Mesothelial cell of epicardium (in vitro differentiated cells): ENCODE data around the gene CES3. TPM values are rescaled to one million over a fixed set of nuclear protein-coding genes. Genes with fewer than 3 reads are reported as not detected.

Experiments used
- DNase-seq, 2 experiments: peaks; one replicate each; pipeline ENCODE4 v3.0.0; 2021; ENCODE audit warnings: low spot score in 2 of 2; ENCODE audit not compliant: unreplicated experiment in 2 of 2
- H3K27ac Mint-ChIP-seq: 2 replicates; pipeline ENCODE4 v1.8.0; 2021; ENCODE audit warnings: mixed read lengths
- H3K27me3 Mint-ChIP-seq: 2 replicates; pipeline ENCODE4 v1.8.0; 2021; ENCODE audit warnings: low read depth, mixed read lengths
- H3K36me3 Mint-ChIP-seq: 2 replicates; pipeline ENCODE4 v1.8.0; 2021; ENCODE audit warnings: mixed read lengths
- H3K4me1 Mint-ChIP-seq: 2 replicates; pipeline ENCODE4 v1.8.0; 2021; ENCODE audit warnings: mixed read lengths
- H3K4me3 Mint-ChIP-seq: 2 replicates; pipeline ENCODE4 v1.8.0; 2021; ENCODE audit warnings: mild to moderate bottlenecking, moderate library complexity, mixed read lengths
- H3K9me3 Mint-ChIP-seq: 2 replicates; pipeline ENCODE4 v1.8.0; 2021; ENCODE audit warnings: mixed read lengths
- total RNA-seq: library from RNA; stranded (reverse); gene quantifications from 3 replicates; pipeline ENCODE4 v1.2.1, GENCODE V29; 2021
- TF ChIP-seq, protein P1 (sequence below): fragments of 200-600 bp; sonication (generic); IDR thresholded peaks from one replicate; pipeline ENCODE4 v1.5.0; 2021; ENCODE audit warnings: antibody characterized with exemption; ENCODE audit not compliant: unreplicated experiment

Gene CES3
- total RNA-seq, 1 donor from 2014 or later = 5.1 TPM

DNA sequence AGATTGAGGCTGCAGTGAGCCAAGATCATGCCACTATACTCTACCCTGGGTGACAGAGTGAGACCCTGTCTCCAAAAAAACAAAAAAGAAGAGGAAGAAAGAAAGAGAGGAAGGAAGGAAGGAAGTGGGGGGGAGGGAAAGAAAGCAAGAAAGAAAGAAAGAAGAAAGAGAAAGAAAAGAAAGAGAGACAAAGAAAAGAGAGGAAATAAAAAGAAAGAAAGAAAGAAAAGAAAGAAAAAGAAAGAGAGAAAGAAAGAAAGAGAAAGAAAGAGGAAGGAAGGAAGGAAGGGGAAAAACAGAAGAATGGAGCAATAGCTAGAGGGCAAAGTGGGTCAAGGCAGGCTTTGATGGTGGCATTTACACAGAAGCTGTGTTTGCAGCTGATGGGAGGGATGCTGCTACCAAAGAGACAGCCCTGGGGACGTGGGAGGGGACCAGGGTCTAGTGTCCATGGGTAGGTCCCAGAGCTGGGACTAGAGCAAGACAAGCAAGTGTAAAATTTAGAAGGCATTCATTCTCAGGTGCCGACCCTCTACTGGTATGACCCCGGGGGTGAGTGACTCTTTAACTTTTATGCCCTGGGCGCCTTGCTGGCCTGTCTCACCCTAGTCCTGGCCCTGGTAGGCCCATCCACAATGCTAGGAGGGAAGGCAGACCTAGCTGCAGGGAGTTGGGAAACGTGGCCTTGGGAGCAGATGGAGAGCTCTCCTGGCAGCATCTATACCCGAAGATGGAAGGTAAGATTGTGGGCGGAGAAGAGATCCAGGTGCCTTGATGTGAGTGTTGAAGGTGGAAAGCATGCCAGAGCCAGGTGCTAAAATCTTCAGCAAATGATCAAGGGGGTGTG lies 2.0 kb upstream of the CES3 start:
- Mint-ChIP-seq H3K27me3 (peaks cover 17% of the 10 kb centered on the region), H3K36me3 (no peaks in the 10 kb centered on the region), H3K4me3 (no peak overlapping the region), H3K27ac (no peak overlapping the region), H3K9me3 (no peaks in the 10 kb centered on the region), H3K4me1 (peaks cover 16% of the 10 kb centered on the region)
- no peak for DNase-seq
- TF ChIP-seq, protein P1, sequence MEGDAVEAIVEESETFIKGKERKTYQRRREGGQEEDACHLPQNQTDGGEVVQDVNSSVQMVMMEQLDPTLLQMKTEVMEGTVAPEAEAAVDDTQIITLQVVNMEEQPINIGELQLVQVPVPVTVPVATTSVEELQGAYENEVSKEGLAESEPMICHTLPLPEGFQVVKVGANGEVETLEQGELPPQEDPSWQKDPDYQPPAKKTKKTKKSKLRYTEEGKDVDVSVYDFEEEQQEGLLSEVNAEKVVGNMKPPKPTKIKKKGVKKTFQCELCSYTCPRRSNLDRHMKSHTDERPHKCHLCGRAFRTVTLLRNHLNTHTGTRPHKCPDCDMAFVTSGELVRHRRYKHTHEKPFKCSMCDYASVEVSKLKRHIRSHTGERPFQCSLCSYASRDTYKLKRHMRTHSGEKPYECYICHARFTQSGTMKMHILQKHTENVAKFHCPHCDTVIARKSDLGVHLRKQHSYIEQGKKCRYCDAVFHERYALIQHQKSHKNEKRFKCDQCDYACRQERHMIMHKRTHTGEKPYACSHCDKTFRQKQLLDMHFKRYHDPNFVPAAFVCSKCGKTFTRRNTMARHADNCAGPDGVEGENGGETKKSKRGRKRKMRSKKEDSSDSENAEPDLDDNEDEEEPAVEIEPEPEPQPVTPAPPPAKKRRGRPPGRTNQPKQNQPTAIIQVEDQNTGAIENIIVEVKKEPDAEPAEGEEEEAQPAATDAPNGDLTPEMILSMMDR = no peak

DNA sequence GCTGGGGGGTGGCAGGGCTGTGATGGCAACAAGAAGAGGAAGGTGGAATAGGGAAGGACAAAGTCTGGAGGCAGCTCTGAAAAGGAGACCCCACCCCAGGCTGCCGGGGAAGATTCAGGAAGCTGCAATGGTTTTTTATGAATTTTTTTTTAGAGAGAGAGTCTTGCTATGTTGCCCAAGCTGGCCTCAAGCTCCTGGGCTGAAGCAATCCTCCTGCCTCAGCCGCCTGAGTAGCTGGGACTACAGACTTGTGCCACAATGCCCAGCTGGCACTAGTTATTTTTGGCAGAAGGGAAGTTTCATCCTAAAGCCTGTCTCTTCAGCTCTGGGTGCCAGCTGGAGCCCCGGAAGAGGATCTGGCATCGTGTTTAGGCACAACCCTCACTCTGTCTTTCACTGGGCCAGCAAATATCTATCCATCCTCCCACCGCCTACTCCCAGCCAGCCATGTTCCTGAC lies 1.3 kb upstream of the CES3 start:
- H3K27ac Mint-ChIP-seq = no peak overlapping the region
- H3K9me3 Mint-ChIP-seq = no peaks in the 10 kb centered on the region
- H3K4me1 Mint-ChIP-seq = peaks cover 16% of the 10 kb centered on the region
- DNase-seq = no peak
- TF ChIP-seq, protein P1 = no peak
- peaks cover 21% of the 10 kb centered on the region for H3K27me3 Mint-ChIP-seq
- no peaks in the 10 kb centered on the region for H3K36me3 Mint-ChIP-seq
- H3K4me3 Mint-ChIP-seq = no peak overlapping the region

DNA sequence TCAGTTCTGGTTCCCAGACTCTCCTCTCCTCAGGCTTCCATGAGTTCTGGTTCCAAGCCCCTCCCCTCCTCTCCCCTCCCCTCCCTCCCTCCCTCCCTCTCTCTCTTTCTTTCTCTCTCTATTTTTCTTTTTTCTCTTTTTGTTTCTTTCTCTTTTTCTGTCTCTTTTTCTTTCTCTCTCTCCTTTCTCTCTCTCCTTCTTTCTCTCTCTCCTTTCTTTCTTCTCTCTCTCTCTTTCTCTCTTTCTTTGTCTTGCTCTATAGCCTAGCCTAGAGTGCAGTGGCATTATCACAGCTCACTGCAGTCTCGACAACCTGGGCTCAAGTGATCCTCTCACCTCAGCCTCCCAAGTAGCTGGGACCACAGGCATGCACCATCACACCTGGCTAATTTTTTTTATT lies 796 bp upstream of the CES3 start:
- peaks cover 13% of the 10 kb centered on the region for H3K4me1 Mint-ChIP-seq
- no peaks in the 10 kb centered on the region for H3K9me3 Mint-ChIP-seq
- no peak for DNase-seq
- H3K36me3 Mint-ChIP-seq = no peaks in the 10 kb centered on the region
- no peak overlapping the region for H3K27ac Mint-ChIP-seq
- peaks cover 24% of the 10 kb centered on the region for H3K27me3 Mint-ChIP-seq
- TF ChIP-seq, protein P1 = no peak
- H3K4me3 Mint-ChIP-seq = no peak overlapping the region

DNA sequence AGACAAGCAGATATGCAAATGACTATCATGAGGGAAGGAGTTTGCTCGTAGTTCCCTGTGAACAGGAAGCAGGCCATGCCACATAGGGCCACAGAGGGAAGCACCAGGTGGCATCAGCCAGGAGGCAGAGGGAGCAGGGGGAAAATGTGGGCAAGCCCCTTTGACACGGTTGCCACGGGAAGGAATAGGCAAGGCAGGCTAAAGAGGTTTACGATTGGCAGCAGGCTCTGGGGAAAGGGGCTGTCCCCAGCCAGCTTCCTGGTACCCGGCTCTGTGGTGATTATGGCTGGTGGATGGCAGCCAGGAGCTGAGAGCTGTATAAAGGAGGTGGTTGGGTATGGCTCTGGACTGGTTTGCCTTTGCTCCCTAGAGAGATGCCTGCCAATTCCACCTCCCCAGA lies 848 bp downstream of the CES3 start:
- no peak for DNase-seq
- Mint-ChIP-seq H3K27ac (no peak overlapping the region), H3K36me3 (no peaks in the 10 kb centered on the region), H3K4me1 (peaks cover 2% of the 10 kb centered on the region), H3K9me3 (no peaks in the 10 kb centered on the region), H3K4me3 (no peak overlapping the region), H3K27me3 (peaks cover 33% of the 10 kb centered on the region)
- TF ChIP-seq, protein P1 = no peak

DNA sequence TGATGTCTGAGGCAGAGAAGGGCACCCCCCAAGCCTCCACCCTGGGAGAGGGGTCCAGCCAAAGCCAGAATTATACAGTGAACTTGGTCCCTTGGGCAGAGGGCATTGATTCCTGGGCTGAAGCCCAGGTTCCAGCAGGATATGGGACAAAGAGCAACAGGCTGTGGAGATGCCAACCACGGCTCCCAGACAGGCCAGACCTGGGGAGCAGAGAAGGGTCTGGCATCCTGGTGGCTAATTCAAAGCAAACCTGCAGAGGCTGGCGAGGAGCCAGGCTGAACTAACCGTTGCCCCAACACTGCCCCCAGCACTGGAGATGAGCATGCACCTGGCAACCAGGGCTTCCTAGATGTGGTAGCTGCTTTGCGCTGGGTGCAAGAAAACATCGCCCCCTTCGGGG lies 3.0 kb downstream of the CES3 start:
- TF ChIP-seq, protein P1 = no peak
- peaks cover 24% of the 10 kb centered on the region for H3K27me3 Mint-ChIP-seq
- no peak overlapping the region for H3K4me3 Mint-ChIP-seq

More for the DNA sequence above, 3.0 kb downstream of the CES3 start:
- Mint-ChIP-seq H3K4me1 (peaks cover 2% of the 10 kb centered on the region), H3K9me3 (no peaks in the 10 kb centered on the region), H3K27ac (no peak overlapping the region), H3K36me3 (no peaks in the 10 kb centered on the region)
- no peak for DNase-seq
